DOHH2 (cell line): ENCODE measurements around the gene LAMA2.

Experiments
- EZH2phosphoT487 ChIP-seq: fragments of 200-600 bp; sonication (generic); IDR thresholded peaks from 2 replicates; pipeline ENCODE4 v1.6.1; 2017; ENCODE audit warnings: borderline replicate concordance, mild to moderate bottlenecking, antibody characterized with exemption, low read length, moderate library complexity, mixed read lengths
- TF ChIP-seq, protein P1 (sequence below): fragments of 200-600 bp; sonication (generic); IDR thresholded peaks from one replicate; pipeline ENCODE4 v1.5.1; 2014; ENCODE audit warnings: antibody characterized with exemption, mild to moderate bottlenecking, low read depth, low read length; ENCODE audit not compliant: poor library complexity, severe bottlenecking

DNA sequence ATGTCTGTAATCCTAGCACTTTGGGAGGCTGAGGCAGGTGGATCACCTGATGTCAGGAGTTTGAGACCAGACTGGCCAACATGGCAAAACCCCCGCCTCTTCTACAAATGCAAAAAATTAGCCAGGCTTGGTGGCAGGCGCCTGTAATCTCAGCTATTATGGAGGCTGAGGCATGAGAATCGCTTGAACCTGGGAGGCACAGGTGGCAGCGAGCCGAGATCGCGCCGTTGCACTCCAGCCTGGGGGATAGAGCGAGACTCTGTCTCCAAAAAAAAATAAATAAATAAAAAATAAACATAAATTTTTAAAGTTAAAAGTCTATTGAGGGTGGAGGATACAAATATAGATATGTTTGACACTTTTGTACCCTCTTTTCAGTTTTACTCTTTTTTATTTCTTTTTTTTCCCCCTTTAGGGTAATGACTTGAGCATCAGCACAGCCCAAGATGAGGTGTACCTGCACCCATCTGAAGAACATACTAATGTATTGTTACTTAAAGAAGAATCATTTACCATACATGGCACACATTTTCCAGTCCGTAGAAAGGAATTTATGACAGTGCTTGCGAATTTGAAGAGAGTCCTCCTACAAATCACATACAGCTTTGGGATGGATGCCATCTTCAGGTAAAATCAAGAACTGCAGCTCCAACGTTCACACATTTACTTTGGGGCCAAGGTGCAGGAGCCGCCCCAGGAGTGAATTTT is 368.9 kb downstream of the LAMA2 start:
- TF ChIP-seq, protein P1, sequence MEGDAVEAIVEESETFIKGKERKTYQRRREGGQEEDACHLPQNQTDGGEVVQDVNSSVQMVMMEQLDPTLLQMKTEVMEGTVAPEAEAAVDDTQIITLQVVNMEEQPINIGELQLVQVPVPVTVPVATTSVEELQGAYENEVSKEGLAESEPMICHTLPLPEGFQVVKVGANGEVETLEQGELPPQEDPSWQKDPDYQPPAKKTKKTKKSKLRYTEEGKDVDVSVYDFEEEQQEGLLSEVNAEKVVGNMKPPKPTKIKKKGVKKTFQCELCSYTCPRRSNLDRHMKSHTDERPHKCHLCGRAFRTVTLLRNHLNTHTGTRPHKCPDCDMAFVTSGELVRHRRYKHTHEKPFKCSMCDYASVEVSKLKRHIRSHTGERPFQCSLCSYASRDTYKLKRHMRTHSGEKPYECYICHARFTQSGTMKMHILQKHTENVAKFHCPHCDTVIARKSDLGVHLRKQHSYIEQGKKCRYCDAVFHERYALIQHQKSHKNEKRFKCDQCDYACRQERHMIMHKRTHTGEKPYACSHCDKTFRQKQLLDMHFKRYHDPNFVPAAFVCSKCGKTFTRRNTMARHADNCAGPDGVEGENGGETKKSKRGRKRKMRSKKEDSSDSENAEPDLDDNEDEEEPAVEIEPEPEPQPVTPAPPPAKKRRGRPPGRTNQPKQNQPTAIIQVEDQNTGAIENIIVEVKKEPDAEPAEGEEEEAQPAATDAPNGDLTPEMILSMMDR = peak; percentile 72
- TF ChIP-seq EZH2phosphoT487 = no peak
